IPS-20b (cell line): ENCODE data around the gene ZBTB4.
"Not testable (repeated sequence)": the region's sequence is repeated elsewhere in the genome, so short reads cannot be mapped to it uniquely, and the experiment has no call there.

ENCODE experiments used
- H3K27ac ChIP-seq: one replicate; pipeline ENCODE4 v1.5.1; 2013; ENCODE audit warnings: low read length
- H3K27me3 ChIP-seq: 2 replicates; pipeline ENCODE4 v1.6.1; 2013; ENCODE audit warnings: mild to moderate bottlenecking, low read length, inconsistent platforms; ENCODE audit not compliant: insufficient read depth
- H3K36me3 ChIP-seq: 2 replicates; pipeline ENCODE4 v1.6.1; 2013; ENCODE audit warnings: low read depth, mild to moderate bottlenecking, inconsistent platforms, low read length, moderate library complexity; ENCODE audit not compliant: insufficient read depth
- H3K4me1 ChIP-seq: 2 replicates; pipeline ENCODE4 v1.6.1; 2013; ENCODE audit warnings: mild to moderate bottlenecking, control low read depth, inconsistent platforms, low read length, moderate library complexity; ENCODE audit not compliant: insufficient read depth
- H3K4me3 ChIP-seq: 2 replicates; pipeline ENCODE4 v1.5.1; 2013; ENCODE audit warnings: mild to moderate bottlenecking, low read length, inconsistent platforms
- H3K9ac ChIP-seq: 2 replicates; pipeline ENCODE4 v1.6.1; 2013; ENCODE audit warnings: low read depth, mild to moderate bottlenecking, inconsistent platforms, low read length, moderate library complexity
- H3K9me3 ChIP-seq: 2 replicates; pipeline ENCODE4 v1.6.1; 2013; ENCODE audit warnings: mild to moderate bottlenecking, low read depth, low read length, inconsistent platforms; ENCODE audit not compliant: insufficient read depth

The ZBTB4 gene

DNA sequence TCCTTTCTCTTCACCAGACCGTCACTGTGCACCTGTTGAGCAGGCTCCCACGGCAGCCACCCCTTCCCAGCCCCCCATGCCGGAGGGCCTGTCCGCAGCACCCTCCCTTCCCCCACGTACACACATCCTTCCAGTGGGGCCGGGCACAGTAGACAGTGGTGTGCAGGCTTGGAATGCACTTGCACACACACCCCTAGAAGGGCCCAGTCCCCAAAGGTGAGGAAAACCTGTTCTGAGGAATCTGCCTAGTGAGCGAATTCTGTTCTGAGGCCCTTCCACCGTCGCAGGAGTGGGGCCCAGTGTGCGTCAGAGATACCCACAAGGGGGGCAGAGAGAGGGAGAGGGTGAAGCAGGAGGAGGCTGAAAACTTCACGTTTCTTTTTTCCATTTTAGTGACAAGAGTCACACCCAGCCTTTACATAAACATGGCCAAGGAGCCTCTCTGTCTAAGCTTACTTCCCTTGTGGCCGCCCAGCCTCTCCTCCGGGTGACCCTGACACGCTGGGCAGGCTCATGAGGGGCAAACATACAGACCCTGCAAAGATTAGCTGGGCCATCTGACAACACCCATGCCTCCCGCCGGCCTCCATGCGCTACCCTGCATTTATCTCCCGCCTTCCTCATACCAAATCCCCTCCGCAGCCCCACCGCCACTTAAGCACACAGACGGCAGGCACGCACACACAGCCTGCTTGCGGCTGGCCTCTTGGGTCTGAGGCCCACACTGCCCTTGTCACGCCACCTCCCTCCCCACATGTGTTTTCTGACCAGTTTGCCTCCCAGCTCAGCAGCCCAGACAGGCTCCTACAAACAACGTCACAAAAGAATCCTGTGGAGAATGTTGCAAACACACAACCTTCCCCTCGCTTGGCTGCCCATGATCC lies 1.8 kb downstream of the ZBTB4 start:
- H3K9ac ChIP-seq = no peak overlapping the region
- H3K4me3 ChIP-seq = peak overlapping the region; percentile 55
- no peaks in the 10 kb centered on the region for H3K27me3 ChIP-seq
- H3K9me3 ChIP-seq = no peaks in the 10 kb centered on the region
- H3K36me3 ChIP-seq = no peaks in the 10 kb centered on the region
- peaks cover 20% of the 10 kb centered on the region for H3K4me1 ChIP-seq
- no peak overlapping the region for H3K27ac ChIP-seq

DNA sequence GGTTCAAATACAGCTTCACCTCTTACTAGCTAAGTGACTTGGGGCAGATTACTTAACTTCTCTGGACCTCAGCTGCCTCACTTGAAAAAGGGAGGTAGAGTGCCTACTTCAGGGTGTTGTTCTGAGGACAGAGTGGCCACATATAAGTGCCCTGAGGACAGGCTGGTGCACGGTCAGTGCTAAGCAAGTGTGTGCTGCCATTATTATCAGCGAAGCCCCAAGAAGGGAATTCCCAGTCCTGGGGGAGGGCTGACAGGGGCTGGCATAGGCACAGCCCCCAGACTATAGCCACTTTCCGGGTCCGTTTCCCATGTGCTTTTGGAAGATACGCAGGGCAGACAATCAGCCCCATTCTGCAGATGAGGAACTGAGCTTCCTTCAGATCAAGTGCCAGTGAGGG lies 2.5 kb downstream of the ZBTB4 start:
- H3K27ac ChIP-seq = no peak overlapping the region
- H3K9me3 ChIP-seq = no peaks in the 10 kb centered on the region
- H3K27me3 ChIP-seq = no peaks in the 10 kb centered on the region
- no peak overlapping the region for H3K9ac ChIP-seq
- no peaks in the 10 kb centered on the region for H3K36me3 ChIP-seq
- peaks cover 20% of the 10 kb centered on the region for H3K4me1 ChIP-seq
- no peak overlapping the region for H3K4me3 ChIP-seq

DNA sequence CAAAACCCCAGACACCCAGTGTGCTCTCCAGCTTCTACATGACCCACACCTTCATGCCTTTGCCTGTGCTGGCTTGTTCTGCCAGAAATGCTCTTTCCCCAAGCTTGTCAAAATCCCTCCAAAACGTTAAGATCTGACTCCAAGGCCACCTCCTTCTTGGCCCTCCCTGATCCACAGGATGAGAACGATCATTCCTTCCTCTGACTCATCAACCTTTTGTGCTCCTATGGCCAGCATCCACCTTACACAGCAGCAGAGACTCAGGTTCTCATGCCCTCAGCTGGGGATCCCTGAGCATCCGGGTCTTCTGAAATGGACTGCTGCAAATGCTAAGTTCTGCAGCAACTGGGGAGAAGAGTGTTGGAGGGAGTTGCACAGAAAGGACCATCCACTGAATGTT lies 2.9 kb downstream of the ZBTB4 start:
- no peaks in the 10 kb centered on the region for H3K9me3 ChIP-seq
- H3K27me3 ChIP-seq = no peaks in the 10 kb centered on the region
- no peaks in the 10 kb centered on the region for H3K36me3 ChIP-seq
- H3K4me1 ChIP-seq = peaks cover 20% of the 10 kb centered on the region
- H3K27ac ChIP-seq = no peak overlapping the region
- H3K4me3 ChIP-seq = no peak overlapping the region
- H3K9ac ChIP-seq = no peak overlapping the region

- no peak overlapping the region for H3K9ac ChIP-seq
- no peak overlapping the region for H3K4me3 ChIP-seq
- no peaks in the 10 kb centered on the region for H3K9me3 ChIP-seq
- no peak overlapping the region for H3K27ac ChIP-seq
- H3K4me1 ChIP-seq = peaks cover 20% of the 10 kb centered on the region
- H3K36me3 ChIP-seq = no peaks in the 10 kb centered on the region
- H3K27me3 ChIP-seq = no peaks in the 10 kb centered on the region
Measured at GRCh38 chr17:7475764-7476422, 3.5 kb downstream of the ZBTB4 start.

DNA sequence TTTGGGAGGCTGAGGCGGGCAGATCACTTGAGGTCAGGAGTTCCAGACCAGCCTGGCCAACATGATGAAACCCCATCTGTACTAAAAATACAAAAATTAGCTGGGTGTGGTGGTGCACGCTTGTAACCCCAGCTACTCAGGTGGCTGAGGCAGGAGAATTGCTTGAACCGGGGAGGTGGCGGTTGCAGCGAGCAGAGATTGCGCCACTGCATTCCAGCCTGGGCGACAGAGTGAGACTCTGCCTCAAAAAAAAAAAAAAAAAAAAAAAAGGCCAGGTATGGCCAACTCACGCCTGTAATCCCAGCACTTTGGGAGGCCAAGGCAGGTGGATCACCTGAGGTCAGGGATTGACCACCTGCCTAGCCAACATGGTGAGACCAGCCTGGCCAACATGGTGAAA lies 4.7 kb downstream of the ZBTB4 start:
- peaks cover 18% of the 10 kb centered on the region for H3K4me1 ChIP-seq
- H3K9ac ChIP-seq, H3K4me3 ChIP-seq, H3K36me3 ChIP-seq, H3K27ac ChIP-seq, H3K9me3 ChIP-seq, H3K27me3 ChIP-seq: not testable (repeated sequence)

- no peaks in the 10 kb centered on the region for H3K27me3 ChIP-seq
Measured at GRCh38 chr17:7471729-7472128, 7.7 kb downstream of the ZBTB4 start.

DNA sequence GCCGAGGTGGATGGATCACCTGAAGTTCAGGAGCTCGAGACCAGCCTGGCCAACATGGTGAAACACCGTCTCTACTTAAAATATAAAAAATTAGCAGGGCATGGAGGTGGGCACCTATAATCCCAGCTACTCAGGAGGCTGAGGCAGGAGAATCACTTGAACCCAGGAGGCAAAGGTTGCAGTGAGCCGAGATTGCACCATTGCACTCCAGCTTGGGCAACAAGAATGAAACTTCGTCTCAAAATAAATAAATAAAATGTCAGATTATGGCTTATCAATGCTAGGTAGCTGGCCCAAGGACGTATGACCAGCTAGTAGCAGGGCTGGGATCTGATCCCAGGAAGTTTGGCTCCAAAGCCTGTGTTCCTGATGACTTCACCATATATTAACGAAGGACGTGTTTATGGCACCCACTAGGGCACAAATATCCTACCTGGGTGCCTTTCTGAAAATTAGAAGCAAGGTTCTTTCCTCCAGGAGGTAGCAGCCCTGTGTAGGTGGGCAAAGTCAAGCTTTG lies 8.9 kb downstream of the ZBTB4 start:
- H3K36me3 ChIP-seq = not testable (repeated sequence)

More at GRCh38 chr17:7471729-7472128, 7.7 kb downstream of the ZBTB4 start:
- Histone ChIP-seq H3K9me3 (no peaks in the 10 kb centered on the region), H3K4me1 (peaks cover 2% of the 10 kb centered on the region; the same call in 1 of the 2 replicates), H3K36me3 (peaks cover 3% of the 10 kb centered on the region; the same call in 1 of the 2 replicates), H3K9ac (no peak overlapping the region), H3K27ac (no peak overlapping the region), H3K4me3 (no peak overlapping the region)

DNA sequence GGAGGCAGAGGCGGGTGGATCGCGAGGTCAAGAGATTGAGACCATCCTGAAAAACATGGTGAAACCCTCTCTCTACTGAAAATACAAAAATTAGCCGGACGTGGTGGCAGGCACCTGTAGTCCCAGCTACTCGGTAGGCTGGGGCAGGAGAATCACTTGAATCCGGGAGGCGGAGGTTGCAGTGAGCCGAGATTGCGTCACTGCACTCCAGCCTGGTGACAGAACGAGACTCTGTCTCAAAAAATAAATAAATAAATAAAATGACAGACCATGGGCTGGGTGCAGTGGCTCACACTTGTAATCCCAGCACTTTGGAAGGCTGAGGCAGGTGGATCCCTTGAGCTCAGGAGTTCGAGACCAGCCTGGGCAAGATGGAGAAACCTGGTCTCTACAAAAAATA lies 9.6 kb downstream of the ZBTB4 start:
- H3K4me1 ChIP-seq, H3K9ac ChIP-seq, H3K27me3 ChIP-seq, H3K36me3 ChIP-seq, H3K27ac ChIP-seq, H3K9me3 ChIP-seq, H3K4me3 ChIP-seq: not testable (repeated sequence)

More for the DNA sequence above, 8.9 kb downstream of the ZBTB4 start:
- H3K27me3 ChIP-seq, H3K9me3 ChIP-seq, H3K4me1 ChIP-seq, H3K27ac ChIP-seq, H3K4me3 ChIP-seq, H3K9ac ChIP-seq: not testable (repeated sequence)

- Histone ChIP-seq H3K27ac (no peak overlapping the region), H3K9me3 (no peaks in the 10 kb centered on the region), H3K4me1 (no peaks in the 10 kb centered on the region), H3K4me3 (no peak overlapping the region), H3K36me3 (peaks cover 7% of the 10 kb centered on the region), H3K9ac (no peak overlapping the region), H3K27me3 (no peaks in the 10 kb centered on the region)
Measured at GRCh38 chr17:7468804-7469389, 10.5 kb downstream of the ZBTB4 start.

GRCh38 chr17:7468290-7468689 lies 11.1 kb downstream of the ZBTB4 start:
- no peak overlapping the region for H3K27ac ChIP-seq
- no peaks in the 10 kb centered on the region for H3K9me3 ChIP-seq
- H3K36me3 ChIP-seq = peaks cover 9% of the 10 kb centered on the region
- no peak overlapping the region for H3K9ac ChIP-seq
- no peaks in the 10 kb centered on the region for H3K27me3 ChIP-seq
- H3K4me1 ChIP-seq = no peaks in the 10 kb centered on the region
- H3K4me3 ChIP-seq = no peak overlapping the region

DNA sequence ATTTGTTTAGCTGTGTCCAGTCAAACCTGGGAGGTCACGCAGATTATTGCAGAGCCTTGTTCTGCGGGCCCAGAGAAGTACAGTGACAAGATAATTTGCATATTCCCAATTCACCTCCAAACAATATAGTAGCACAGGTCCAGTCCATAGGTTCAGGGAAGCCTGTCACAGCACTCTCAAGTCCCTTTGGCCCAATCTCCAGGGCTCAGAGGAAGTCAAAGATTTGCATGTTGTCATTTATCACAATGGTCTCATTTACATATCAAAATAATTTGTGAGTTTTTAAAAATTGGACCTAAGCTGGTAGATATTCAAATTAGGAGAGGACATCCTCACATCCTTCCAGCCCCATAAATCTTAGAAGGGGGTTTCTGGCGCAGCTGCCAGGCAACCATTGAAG lies 11.9 kb downstream of the ZBTB4 start:
- H3K27ac ChIP-seq = no peak overlapping the region

More for the DNA sequence above, 11.9 kb downstream of the ZBTB4 start:
- Histone ChIP-seq H3K4me3 (no peak overlapping the region), H3K27me3 (no peaks in the 10 kb centered on the region), H3K9me3 (no peaks in the 10 kb centered on the region), H3K4me1 (no peaks in the 10 kb centered on the region), H3K9ac (no peak overlapping the region), H3K36me3 (peaks cover 9% of the 10 kb centered on the region)
